Iris pigment epithelial cell (primary cell): ENCODE data around the gene MPLKIP.
"Not testable (repeated sequence)": the region's sequence is repeated elsewhere in the genome, so short reads cannot be mapped to it uniquely, and the experiment has no call there.

Source experiments
- DNase-seq: peaks from one replicate; pipeline ENCODE4 v3.0.0-alpha.2; 2011; ENCODE audit warnings: low read depth

The MPLKIP gene

DNA sequence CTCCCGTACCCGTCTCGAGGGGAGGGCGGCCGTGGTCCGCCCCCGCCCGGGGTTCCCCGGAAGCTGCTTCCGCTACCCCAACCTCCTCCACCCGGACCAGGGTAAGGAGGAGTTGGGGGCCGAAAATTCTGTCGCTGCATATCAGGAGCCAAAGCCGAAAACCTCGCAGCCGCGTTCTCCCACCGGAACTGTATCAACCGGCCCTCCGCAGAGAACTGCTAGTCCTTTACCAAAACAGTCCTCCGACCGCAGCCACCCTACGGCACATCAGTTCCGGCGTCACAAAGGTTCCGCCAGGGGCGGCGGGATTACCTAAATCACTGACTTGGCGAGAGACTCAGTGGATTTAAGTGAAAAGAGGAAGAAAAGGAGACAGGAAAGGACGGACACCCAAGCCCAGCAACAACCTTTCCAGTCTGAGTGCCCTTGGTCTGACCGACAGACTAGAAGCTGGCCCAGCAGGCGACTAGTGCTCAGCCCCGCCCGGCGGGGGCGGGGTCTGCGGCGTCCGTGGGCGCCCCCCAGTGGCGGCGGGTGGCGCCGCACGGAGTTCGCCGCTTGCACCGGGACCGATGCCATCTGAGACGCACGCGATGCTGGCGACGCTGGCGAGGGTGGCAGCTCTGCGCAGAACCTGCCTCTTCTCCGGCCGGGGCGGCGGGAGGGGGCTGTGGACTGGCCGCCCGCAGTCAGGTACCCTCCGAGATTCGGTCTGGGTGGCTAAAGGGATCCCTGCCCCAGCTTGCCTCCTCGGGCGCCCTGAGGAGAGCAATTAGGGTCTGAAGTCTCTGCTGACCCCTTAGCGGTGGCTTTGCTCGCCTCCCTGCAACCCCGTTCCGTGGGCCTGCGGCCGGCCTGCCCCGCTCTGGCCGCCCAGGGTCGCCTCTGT is at the start of gene MPLKIP, which contains the start of gene SUGCT:
Gene MPLKIP (minus strand): TSS at position 195 of the 889 bp plus-strand sequence. CDS start 55 bp downstream, at position 140.
Gene SUGCT (plus strand): TSS at position 578 of the 889 bp plus-strand sequence.
- DNase-seq: peak; percentile 82

- DNase-seq: no peak
These were observed 48.0 kb upstream of the MPLKIP start for GRCh38 chr7:40182452-40182851.

DNA sequence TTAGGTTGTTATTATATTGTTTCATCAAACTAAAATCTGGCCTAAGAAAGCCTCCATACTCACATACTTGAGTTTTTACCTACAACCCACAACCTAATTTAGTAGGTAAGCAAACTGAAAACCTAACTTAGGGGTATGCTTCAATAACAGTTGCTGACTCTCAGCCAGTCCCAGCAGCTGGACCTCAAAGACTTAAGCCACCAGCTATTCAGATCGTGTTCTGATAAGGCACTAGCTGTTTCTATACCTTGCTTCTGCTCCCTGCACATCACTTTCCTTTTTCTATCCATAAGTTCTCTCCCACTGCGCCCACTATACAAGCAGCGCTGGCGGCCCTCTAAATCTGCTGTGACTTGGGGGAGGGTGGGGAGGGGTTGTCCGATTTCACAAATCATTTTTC is 42.6 kb upstream of the MPLKIP start:
- DNase-seq: no peak

- peak; percentile 69 for DNase-seq
These were observed 41.5 kb upstream of the MPLKIP start for GRCh38 chr7:40175725-40176510.

- DNase-seq: not testable (repeated sequence)
These were observed 40.8 kb upstream of the MPLKIP start for GRCh38 chr7:40175256-40175655.

GRCh38 chr7:40173121-40173520 is 38.7 kb upstream of the MPLKIP start:
- not testable (repeated sequence) for DNase-seq

DNA sequence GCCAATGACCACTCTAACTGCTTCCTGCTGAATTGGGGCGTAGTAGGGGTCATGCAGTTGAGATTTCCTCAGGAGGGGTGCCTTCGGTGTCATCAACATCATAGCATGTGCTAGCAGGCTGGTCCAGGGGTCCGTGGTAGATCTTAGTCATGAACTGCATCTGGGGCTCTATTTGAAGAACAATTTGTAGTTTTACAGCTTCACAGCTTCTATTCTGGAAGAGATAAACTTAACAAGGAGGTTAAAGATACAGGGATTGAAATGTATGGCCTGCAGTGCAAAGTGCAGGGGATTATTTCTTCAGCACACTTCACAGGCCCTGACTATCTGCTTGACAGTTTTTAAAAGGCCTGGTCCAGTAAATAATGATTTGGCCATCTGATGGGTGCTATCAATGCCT is 33.8 kb upstream of the MPLKIP start:
- DNase-seq: not testable (repeated sequence)

- no peak for DNase-seq
These were observed 32.9 kb upstream of the MPLKIP start for GRCh38 chr7:40167291-40167690.

DNA sequence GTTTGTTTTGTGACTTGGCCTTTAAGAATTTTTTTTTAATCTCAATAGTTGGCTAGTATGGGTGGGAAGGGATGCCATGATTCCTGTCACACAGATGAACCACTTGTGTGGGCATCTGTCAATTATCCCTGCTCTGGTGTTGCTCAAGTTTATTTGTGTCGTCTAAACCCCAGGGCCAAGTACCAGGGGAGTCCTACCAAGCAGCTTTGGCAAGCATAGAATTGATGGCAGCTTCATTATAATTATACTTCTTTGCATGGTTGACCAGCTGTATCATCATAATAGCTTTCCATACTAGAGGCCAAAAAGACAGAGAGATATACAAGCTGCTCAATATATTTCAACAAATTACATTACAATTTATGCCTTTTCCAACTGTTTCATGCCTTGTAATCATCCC is 30.8 kb upstream of the MPLKIP start:
- no peak for DNase-seq

- no peak for DNase-seq
These were observed 28.1 kb upstream of the MPLKIP start for GRCh38 chr7:40162516-40162915.

DNA sequence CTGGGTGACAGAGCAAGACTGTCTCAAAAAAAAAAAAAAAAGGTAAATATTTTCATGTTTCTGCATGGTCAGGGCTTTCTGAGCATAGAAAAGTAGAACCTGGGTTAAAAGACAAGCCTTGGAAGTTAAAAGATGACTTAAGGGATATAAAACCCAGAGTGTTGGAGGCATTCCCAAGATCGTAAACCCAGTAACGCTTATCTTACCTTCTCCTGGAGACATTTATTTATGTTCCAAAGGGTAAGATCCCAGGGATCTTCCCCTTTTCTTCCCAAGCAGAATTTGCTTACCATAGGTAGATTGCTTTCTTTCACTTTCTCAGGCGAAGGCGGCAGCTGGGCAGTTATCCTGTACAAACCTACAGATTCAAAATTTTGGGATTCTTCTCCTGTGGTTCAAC is 22.6 kb upstream of the MPLKIP start:
- DNase-seq: no peak

DNA sequence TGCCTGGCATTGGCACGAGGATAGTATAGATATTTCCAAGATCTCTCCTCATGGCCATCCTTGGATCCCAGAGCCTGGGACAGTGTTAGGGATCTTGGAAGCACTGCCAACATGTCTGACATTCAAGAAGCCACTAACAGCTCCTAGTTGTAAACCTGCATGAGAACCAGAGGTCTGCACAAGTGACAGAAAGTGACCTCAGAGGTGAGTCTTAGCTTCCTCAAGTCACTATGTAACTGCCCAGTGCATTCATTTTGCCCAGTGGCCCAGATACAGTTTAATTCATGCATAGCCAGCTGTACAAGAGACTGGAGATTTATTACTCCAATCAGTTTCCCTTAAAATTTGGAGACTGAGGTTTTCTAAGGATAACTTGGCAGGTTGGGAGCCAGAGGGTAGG is 17.1 kb upstream of the MPLKIP start:
- no peak for DNase-seq

GRCh38 chr7:40148671-40149070 is 14.2 kb upstream of the MPLKIP start:
- no peak for DNase-seq

- not testable (repeated sequence) for DNase-seq
These were observed 13.8 kb upstream of the MPLKIP start for GRCh38 chr7:40148247-40148580.

DNA sequence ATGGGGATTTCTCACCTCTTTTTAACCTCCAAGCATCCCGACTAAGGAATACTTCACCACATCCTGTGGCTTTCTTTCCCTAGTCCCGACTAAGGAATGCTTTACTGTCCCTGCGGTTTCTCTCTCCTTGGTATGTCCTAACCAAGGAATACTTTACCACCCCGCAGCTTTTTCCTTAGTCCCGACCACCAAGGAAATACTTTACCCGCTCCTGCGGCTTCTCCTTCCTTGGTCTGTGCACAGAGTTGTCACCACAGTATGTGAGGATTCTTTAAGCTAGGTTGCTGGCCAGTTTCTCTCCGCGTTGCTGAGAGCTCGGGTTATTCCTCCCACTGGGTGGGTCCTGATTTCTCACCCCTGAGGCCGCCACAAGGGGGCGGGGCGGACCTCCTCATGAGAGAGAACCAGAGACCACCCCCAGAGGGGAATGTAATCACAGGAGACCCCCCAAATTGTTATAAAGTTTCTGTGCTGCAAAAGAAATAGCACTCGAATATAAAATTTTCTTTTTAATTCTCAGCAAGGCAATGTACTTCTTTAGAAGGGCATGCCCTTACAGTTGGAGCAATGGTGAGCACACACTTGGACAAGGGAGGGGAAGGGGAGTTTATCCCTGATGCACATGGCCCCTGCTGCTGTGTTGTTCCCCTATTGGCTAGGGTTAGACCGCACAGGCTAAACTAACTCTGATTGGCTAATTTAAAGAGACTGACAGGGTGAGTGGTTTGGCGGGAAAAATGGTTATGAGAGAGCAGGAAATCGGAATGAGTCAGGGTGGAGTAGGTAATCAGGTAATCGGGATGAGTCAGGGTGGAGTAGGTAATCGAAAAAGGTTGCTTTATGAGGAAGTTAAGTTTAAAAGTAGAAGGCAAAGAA is 13.2 kb upstream of the MPLKIP start:
- no peak for DNase-seq

GRCh38 chr7:40145596-40146130 is 11.2 kb upstream of the MPLKIP start:
- not testable (repeated sequence) for DNase-seq

GRCh38 chr7:40141916-40142315 is 7.5 kb upstream of the MPLKIP start:
- DNase-seq: not testable (repeated sequence)

GRCh38 chr7:40139891-40140290 is 5.5 kb upstream of the MPLKIP start:
- DNase-seq: not testable (repeated sequence)

DNA sequence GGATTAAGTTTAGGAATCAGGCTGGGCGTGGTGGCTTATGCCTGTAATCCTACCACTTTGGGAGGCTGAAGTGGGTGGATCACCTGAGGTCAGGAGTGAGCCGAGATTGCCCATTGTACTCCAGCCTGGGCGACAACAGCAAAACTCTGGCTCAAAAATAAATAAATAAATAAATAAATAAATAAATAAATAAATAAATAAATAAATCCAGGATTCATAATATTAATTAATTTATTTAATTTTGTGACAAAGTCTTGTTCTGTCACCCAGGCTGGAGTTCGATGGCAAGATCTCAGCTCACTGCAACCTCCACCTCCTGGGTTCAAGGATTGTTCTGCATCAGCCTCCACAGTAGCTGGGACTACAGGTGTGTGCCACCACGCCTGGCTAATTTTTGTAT is 4.6 kb upstream of the MPLKIP start:
- DNase-seq: no peak

GRCh38 chr7:40137563-40137962 is 3.1 kb upstream of the MPLKIP start:
- no peak for DNase-seq

DNA sequence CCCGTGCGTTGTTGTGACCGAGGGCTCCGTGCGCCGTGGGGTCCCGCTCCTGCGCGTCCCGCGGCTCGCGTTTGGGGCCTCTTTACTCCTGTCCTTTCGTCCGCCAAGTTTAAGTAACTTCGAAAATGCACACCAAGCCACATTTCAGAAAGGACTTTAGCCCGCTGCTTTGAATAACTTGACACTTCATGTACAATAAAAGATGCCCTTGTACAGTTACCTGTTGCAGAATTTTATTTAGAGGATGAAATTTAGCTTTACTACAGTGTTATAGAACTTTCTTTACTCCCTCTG is 842 bp upstream of the MPLKIP start:
- DNase-seq: peak; percentile 8
